GM12892 (cell line): ENCODE measurements around the gene NELFB.

Experiments
- DNase-seq: peaks from one replicate; pipeline ENCODE4 v3.0.0; 2011; ENCODE audit not compliant: insufficient read length
- FAIRE-seq: peaks from 2 replicates; lab custom pipeline; 2011; peaks lifted over from hg19 to GRCh38; lab: Jason Lieb, UNC
- POLR2A ChIP-seq: IDR thresholded peaks from 2 replicates; pipeline ENCODE4 v1.6.1; 2011; ENCODE audit warnings: low read depth, low read length, control low read depth
- POLR2AphosphoS5 ChIP-seq: IDR thresholded peaks from 2 replicates; pipeline ENCODE4 v1.6.1; 2011; ENCODE audit warnings: low read depth, low read length, control low read depth
- TAF1 ChIP-seq: IDR thresholded peaks from 2 replicates; pipeline ENCODE4 v1.6.1; 2011; ENCODE audit warnings: low read depth, mild to moderate bottlenecking, control low read depth, low read length, borderline replicate concordance

NELFB gene

GRCh38 chr9:137272241-137273094 lies 17.3 kb downstream of the NELFB start:
- FAIRE-seq (no peak), DNase-seq (no peak)
- TF ChIP-seq TAF1 (no peak), POLR2A (no peak), POLR2AphosphoS5 (no peak)

- no peak for FAIRE-seq
- DNase-seq: no peak
- no peak for TF ChIP-seq POLR2A
- TF ChIP-seq POLR2AphosphoS5: no peak
- no peak for TF ChIP-seq TAF1
Observed at GRCh38 chr9:137273095-137273490, 18.0 kb downstream of the NELFB start.

GRCh38 chr9:137273611-137274320 lies 18.6 kb downstream of the NELFB start:
- no peak for DNase-seq
- no peak for FAIRE-seq
- TF ChIP-seq POLR2A: no peak
- no peak for TF ChIP-seq TAF1
- no peak for TF ChIP-seq POLR2AphosphoS5

DNA sequence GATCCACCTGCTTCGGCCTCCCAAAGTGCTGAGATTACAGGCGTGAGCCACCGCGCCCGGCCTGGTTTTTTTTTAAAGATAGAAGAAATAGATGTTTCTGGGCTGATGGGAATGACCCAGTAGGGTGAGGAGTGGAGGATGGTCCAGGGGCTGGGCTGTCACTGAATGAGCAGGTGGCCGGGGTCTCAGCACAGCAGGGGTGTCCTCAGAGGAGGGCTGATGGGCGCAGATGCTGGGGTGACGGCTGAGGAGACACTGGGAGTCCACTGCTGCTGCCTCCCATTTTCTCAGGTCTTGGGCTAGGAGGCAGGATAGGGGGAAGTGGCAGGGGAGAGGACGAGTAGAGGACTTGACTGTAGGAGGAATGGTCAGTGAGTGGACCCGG lies 20.1 kb downstream of the NELFB start:
- no peak for TF ChIP-seq POLR2AphosphoS5
- DNase-seq (no peak), FAIRE-seq (no peak)

DNA sequence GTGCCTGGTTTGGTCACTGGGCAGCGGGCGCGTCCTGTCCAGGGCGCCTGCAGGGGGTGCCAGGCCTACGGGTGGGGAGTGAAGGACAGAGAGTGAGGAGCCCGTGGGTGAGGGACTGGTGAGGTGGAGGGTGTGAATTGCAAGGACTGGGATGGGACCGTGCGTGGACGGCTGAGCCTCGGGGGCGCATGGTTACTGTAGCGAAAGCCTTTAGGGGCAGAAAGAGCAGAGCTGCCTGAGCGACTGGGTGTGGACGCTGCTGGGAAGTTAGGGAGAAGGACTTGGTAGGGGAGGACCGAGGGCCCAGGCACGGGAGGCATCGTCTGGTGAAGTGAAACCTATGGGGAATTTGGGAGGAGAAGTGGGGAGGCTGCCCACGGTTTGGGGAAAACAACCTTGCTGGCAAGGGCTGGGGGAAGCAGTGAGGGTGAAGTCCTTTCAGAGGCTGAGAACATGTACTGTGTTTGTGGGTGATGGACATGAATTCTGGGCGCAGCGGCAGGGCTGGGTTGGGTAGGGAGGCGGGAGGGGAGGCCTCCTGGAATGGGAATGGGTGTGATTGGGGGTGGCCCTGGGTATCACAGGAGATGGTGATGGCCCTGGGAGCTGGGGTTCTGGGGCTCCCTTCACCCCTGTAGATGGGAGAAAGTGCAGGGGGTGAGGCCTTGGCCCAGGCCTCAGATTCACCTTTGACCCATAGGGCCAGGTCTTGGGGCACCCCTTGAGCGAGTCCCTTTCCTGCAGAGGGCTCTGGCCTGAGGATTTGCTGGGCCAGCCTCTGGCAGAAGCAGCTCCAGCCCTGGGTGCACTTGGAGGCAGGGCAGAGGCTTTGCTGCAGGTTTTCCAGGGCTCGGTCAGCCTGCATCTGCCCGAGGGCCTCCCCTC lies 20.7 kb downstream of the NELFB start:
- FAIRE-seq: no peak
- TF ChIP-seq POLR2A (no peak), TAF1 (no peak), POLR2AphosphoS5 (no peak; the same call in 1 of the 2 replicates)

GRCh38 chr9:137276473-137277328 lies 21.6 kb downstream of the NELFB start:
- DNase-seq: no peak
- TF ChIP-seq TAF1 (no peak), POLR2AphosphoS5 (no peak), POLR2A (no peak)
- FAIRE-seq: no peak

More for the DNA sequence above, 20.7 kb downstream of the NELFB start:
- DNase-seq: no peak

- TF ChIP-seq POLR2A (peak; percentile 69), POLR2AphosphoS5 (peak; percentile 77), TAF1 (no peak)
- peak; percentile 91 for DNase-seq
- FAIRE-seq: peak; percentile 92
Observed at GRCh38 chr9:137277329-137278041, 22.4 kb downstream of the NELFB start, which contains the start of gene TOR4A. TOR4A (plus strand) TSS chr9:137277726; CDS start chr9:137278690, 964 bp downstream.

- DNase-seq: no peak
- FAIRE-seq: peak; percentile 24
Observed at GRCh38 chr9:137278061-137278701, 23.1 kb downstream of the NELFB start.

More at GRCh38 chr9:137278061-137278701, 23.1 kb downstream of the NELFB start:
- TF ChIP-seq TAF1 (no peak), POLR2AphosphoS5 (no peak), POLR2A (no peak)
